Vagina (tissue), 2 donors: ENCODE data around the gene POLL.

Experiments
- POLR2A ChIP-seq, 2 donors: fragments of 450-650 bp; IDR thresholded peaks; one replicate each; pipeline ENCODE4 v1.6.1; 2017; ENCODE audit warnings: antibody characterized with exemption in 2 of 2, mild to moderate bottlenecking in 2 of 2, moderate library complexity in 2 of 2
- POLR2AphosphoS5 ChIP-seq, 2 donors: sonication (generic); formaldehyde crosslinking; IDR thresholded peaks; one replicate each; pipeline ENCODE4 v1.9.0; 2017; ENCODE audit warnings: antibody characterized with exemption in 2 of 2, mild to moderate bottlenecking in 2 of 2, low read depth in 1 of 2; ENCODE audit not compliant: insufficient read depth in 1 of 2
- TF ChIP-seq, protein P1 (sequence below), 3 experiments: fragments of 450-650 bp in 2 of 3; fragments of 200-600 bp in 1 of 3; sonication (generic) in 1 of 3; IDR thresholded peaks; one replicate each; pipeline ENCODE4 v1.5.1; 2017 to 2019; ENCODE audit warnings: antibody characterized with exemption in 3 of 3, mild to moderate bottlenecking in 2 of 3, moderate library complexity in 2 of 3

DNA sequence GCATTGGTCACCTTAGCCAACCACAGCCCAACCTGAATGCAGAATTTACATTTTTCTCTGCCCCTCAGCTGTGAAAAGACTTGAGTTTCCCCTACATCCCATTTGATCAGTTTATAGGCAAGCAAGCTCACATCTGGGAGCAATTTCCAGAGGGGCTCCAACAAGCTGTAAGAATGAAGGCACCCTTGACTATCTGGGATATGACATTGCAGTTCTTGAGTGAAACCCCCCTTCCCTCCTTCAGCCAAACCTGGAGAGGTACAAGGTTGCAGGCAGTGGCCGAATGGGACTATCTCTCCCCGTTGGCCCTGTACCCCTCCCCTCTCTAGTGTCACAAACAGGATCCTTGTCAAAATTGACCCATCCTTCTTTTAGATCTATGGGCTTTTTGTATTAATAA, 30.5 kb downstream of the POLL start:
- TF ChIP-seq, protein P1, sequence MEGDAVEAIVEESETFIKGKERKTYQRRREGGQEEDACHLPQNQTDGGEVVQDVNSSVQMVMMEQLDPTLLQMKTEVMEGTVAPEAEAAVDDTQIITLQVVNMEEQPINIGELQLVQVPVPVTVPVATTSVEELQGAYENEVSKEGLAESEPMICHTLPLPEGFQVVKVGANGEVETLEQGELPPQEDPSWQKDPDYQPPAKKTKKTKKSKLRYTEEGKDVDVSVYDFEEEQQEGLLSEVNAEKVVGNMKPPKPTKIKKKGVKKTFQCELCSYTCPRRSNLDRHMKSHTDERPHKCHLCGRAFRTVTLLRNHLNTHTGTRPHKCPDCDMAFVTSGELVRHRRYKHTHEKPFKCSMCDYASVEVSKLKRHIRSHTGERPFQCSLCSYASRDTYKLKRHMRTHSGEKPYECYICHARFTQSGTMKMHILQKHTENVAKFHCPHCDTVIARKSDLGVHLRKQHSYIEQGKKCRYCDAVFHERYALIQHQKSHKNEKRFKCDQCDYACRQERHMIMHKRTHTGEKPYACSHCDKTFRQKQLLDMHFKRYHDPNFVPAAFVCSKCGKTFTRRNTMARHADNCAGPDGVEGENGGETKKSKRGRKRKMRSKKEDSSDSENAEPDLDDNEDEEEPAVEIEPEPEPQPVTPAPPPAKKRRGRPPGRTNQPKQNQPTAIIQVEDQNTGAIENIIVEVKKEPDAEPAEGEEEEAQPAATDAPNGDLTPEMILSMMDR (IDR thresholded peaks at IDR 0.05), result no peak
- TF ChIP-seq POLR2AphosphoS5 (IDR thresholded peaks at IDR 0.05; ENCODE audit: insufficient read depth in 1 of 2, low read depth in 1 of 2) (no peak), POLR2A (IDR thresholded peaks at IDR 0.05) (no peak)
